Frontal cortex (tissue), 4 donors: ENCODE results near the gene EML4. TPM values are rescaled to one million over a fixed set of nuclear protein-coding genes. Genes with fewer than 3 reads are reported as not detected.
"Not testable (repeated sequence)": the region's sequence is repeated elsewhere in the genome, so short reads cannot be mapped to it uniquely, and the experiment has no call there.

Experiments used
- DNase-seq, 2 donors: peaks; one replicate each; pipeline ENCODE4 v3.0.0; 2012; ENCODE audit warnings: low spot score in 2 of 2
- FAIRE-seq: peaks from 2 replicates; lab custom pipeline; 2012; peaks lifted over from hg19 to GRCh38; lab: Jason Lieb, UNC
- total RNA-seq: library from RNA; depleted of rRNA; stranded (reverse); fragments of >200 nt; gene quantifications from one replicate; pipeline ENCODE4 v1.2.3, GENCODE V29; 2014
- donor health status: control.
- donor health status: control.
- donor health status: control.

EML4 gene
- total RNA-seq, 1 donor from 2014 or later = 33.8 TPM

DNA sequence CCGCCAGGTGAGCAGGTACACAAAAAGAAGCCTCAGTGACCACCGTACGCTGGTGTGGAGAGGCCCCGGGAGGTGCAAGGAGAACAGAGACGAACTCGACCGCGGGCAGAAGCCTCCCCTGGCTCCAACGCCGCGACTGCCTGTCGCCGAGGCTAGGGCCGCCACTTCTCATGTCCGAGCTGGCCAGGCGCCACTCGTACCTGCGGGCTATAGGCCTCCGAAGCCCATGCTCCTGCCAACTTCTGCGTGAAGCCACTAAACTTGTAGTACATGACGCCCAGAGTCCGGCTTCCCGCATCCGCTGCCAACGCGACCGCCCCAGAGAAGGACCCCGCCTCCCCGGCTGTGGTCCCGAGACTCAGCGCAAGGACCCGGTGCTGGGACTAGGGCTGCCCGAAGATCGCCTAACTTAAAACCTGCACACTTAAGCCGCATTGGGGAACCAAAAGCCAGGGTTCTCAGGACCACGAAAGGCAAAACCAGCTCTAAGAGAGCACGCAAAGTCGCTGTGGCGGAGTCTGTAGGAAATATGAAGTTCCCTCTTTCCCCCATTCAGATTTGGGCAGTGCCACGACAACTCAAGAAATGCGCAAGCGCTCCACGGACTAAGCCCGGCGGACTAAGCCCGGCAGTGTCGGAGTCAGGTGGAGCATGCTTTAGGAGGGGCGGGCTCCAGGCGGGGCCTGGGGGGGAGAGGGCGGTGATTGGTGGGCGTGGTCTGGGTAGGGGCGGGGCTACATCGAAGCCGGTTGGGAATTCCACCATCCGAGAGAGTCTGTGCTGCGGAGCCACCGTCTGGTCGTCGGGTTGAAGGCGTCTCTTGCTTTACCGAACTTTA is 192.0 kb downstream of the EML4 start, which contains the start of gene COX7A2L:
TSS of gene COX7A2L (minus strand) at position 328 of the 838 bp plus-strand sequence. CDS start at position 272, 56 bp downstream.
- no peak for FAIRE-seq
- DNase-seq = peak; percentile 82 to 95

DNA sequence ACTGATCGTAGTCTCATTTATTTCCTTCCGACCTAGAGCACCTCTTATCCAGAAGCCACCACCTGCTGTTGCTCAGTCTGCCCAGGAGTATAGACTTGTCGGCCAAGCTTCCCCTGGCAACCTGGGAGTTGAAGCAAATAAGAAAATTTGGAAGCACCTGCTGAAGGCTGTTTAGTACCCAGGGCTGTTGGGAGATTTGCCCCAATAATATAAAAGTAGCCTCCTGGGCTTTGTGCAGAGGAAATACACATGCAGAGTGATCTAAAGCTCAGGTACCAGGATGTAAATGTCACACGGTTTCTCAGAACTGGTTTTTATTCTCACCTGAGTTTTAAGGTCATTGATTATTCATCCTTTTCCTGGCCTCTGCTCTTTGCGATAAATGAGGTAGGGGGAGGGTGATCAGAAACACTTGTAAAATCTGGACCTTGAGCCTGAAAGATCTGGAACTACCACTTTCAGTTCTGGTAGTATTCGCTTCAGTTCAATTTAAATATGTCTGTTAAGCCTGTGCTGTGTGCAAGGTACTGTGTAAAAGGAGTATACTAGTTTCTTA is 192.7 kb downstream of the EML4 start:
- FAIRE-seq (no peak), DNase-seq (no peak)

DNA sequence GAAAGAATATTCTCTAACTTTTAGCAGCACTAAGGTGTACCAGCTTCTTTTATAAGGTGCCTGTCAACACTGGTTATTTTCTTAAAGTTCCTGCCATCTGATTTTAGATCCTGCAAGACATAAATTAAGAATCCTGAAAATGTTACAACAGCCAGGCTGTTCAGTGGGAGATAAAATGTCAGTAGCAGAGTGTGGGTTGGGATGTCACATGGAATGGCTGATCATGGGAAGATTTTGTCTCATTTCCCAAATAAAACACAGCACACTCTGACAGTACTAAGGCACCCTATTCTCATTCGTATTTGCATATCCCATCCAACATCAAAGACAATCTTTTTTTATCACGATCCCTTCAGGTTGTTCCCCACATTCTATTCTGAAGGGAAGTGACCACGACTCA is 194.3 kb downstream of the EML4 start:
- DNase-seq (no peak), FAIRE-seq (no peak)

DNA sequence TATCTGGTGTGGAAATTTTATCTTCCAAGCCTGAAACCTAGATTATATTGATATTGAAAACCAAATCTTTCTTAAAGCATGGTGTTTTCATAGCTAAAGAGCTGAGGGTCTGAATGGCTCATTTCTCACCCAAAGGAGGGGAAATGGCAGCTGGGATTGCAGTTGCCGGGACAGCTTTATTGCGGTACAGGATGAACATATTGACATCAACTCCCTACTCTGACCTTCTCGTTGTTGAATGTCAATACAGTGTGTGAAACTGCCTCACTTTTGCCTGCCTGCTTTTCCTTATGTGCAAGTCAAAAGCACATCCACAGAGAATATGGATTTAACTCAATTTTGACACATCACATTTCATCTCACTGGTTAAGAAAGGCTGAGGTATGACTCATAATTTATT is 195.5 kb downstream of the EML4 start:
- no peak for DNase-seq
- no peak for FAIRE-seq

DNA sequence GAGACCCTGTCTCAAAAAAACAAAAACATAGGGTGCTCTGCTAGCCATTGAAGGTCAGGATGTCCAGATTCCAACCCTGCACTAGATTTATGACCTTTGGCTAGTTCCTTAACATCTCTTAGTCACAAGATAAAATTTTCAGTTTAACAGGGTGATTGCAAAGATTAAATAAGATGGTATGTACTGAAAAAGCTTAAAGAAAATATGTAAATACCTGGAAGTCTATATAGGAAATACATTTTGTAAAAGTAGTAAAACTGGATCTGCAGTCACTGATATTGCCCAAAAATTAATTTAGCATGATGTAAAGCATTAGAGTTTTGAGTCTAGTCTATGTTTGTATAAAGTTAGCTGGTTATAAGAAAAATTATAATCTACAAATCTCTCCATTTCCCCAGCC is 197.3 kb downstream of the EML4 start:
- FAIRE-seq (no peak), DNase-seq (no peak)

DNA sequence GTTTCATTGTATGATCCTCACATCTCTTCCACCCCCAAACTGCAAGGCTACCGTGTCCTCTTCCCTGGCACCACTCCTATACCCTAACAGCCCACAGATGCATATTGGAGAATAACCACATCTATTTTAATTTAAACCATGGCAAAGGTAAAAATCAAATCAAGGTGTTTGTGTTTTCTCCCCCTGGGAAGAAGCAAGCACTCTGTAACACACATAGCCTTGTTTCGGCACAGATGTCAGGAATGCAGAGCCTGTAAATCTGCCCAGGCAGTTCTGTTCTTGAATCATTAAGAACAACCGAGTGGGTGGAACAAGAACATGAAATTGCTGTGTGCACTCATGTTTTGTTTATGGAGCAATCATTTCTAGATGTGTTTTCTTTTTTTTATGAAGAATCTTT is 198.7 kb downstream of the EML4 start:
- FAIRE-seq (no peak), DNase-seq (no peak)

DNA sequence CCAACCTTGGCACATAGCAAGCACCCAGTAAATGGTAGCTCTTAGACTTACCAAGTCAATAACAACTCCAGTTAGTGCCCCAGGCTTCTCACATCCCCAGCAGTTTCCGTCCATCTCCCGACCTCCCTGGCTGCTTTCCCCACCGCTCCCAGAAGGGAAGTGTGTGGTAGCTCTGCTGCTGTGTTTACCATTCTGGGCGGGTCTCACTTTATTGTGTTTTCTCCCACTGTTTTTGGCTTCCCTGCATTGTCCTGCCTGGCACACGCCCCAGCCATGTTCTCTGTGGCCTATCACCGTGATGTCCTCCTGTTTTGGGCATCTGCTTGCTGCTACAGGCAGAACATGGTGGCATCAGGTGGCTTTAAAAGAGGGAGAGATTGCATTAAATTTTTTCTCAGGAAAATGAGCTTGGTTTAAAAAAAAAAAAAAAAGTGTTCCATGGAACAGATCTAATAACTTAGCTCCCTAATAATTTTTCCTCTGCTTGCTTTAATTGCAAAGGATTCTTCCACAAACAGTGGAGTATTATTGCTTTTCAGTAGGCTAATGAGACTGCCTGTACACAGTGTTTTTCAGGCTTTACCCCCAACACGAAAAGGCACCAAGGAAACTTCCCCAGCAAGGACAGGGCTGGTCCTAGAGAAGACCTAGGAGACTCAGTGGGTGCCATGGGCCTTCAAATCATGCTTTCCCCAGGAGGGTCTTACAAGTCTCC is 199.8 kb downstream of the EML4 start:
- FAIRE-seq = no peak
- DNase-seq = no peak

DNA sequence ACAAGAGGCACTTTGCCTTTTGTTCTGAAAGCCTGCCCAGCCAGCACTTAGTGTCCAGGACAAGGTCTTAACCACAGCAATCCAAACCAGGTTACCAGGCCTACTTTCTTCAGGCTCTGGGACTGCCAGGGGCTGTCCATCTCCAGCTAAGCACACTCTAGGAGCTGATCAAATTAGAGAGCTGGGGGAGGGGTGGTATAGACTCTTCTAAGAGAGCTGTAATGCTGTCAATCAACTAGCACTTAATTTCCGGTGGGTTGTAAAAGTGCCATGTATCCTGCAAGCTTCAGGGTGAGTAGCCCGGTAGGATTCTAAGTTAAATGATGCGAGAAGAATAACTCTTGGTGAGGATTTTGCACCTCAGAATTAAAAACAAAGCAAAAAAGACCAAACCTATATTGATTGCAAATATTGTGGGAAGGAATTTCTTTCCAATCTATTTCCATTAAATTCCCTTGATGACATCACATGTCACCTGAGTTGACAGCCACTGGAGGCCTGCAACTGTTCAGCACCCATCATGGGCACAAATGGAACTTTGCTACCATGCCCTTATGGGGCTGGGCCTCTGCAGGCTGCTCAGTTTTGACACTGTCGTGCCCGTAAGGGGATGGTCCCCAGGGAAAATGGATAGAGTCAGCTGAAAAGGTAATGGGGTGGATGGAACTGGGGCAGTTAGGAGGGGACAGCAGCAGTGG is 200.5 kb downstream of the EML4 start:
- FAIRE-seq (no peak), DNase-seq (no peak)

DNA sequence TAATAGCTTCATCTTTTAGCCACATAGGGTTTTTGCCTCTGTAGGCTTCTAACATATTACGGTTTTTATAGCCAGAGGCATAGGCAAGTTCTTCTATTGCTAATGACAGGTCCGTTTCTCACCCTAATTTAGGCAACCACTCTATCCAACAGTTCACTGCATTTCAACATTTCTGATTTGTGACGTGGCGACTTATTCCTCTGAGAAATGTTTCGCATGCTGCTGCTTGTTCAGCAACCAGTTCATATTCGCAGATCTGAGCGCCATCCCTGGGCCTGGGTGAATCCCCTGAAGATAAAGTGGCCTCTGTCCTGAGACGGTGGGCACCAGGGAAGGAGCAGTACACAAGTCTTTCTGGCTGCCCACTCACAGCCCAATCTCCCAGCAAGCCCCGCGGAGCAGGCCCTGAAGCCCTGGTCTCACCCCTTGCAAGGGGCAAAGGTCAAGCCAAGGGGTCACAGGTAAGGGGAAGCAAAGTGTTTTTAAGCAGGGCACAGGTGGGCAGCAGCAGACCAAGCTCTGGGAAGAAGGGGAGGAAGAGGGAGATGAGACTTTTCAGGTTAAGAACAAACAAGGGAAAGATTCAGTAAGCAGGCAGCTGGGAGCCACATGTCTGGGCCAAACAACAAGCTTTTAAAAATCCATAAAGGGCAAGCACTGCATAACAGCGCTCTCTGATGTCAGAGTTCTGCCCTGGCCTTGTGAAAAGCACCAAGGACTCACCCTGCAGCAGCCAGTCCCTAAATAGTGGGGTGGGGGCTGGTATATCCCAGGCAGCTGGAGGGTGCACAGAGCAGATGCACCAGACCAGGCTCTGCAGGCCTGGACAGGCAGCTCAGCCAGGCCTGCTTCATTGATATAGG is 202.7 kb downstream of the EML4 start:
- DNase-seq = no peak
- no peak for FAIRE-seq

DNA sequence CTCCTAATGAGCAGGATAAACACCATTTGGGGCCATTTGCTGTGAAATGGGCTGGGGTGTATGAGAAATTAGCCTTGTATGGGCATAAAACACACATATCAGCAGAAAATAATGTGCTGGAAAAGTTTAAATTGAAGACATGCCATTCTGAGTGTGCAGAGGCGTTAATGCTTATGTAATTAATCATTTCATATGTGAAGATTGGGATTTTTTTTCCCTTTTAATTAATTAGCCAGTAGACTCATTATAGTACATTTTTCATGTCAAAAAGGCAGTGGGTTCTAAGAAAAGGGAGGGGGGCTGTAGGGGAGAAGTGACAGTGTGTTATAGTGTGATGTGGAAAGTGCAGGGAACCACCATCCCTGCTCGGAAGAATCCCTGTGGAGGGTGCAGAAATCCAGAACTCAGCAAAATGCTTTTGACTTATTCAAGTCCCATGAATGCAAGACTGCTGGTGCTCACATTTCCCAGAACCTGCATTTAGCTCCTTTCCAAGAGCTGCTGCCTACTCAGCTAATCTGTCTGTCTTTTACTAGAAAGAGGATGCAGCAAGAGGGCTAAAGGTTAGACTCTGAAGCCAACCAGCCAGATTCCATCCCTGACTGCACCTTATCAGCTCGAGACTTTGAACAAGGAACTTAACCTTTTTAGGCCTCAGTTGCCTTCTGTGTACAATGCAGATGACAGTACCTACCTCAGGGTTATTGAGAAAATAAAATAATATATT is 203.5 kb downstream of the EML4 start:
- FAIRE-seq (no peak), DNase-seq (no peak)

DNA sequence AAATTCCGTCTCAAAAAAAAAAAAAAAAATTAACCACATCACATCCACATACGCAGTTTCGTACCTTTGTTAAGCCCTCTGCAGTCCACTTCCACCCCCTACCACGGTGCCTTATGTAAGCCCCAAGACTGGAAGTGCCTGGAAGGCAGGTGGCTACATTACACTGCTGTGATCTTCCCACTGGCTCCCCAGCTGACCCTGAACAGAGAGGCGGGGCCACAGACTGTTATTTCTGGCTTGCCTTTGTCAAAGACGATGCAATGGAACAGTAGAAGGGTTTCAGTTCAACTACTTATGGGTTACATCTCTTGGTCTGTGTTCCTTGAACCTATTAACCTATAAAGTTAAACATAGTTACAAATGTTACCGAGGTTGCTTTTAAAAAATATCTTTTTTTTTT is 207.6 kb downstream of the EML4 start:
- FAIRE-seq (no peak), DNase-seq (no peak)

DNA sequence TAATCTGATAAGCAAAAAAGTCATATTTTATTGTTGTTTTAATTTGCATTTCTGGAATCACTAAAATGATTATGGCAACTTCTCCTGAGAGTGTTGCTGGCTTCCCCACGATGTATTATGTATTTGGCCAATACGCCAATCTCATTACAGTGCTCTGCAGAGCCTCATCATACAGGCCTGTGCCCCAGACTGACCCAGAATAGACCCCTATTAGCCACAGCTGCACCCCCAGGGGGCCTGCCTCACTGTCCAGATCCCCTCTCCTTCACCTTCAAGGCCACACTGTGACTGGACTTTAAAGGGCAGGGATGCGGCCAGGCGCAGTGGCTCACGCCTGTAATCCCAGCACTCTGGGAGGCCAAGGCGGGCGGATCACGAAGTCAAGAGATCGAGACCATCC is 209.3 kb downstream of the EML4 start:
- FAIRE-seq (no peak), DNase-seq (no peak)

DNA sequence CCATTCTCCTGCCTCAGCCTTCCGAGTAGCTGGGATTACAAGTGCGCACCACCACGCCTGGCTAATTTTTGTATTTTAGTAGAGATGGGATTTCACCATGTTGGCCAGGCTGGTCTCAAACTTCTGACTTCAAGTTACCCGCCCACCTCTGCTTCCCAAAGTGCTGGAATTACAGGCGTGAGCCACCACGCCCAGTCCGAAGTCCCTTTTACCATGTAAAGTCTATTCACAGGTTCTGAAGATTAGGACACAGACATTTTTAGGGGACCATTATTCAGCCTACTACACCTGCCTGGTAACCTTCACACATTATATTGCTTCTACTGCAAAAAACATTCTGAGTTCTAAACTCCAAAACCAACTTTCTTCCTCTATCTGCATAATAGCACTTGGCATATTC is 210.9 kb downstream of the EML4 start:
- DNase-seq, FAIRE-seq: not testable (repeated sequence)

DNA sequence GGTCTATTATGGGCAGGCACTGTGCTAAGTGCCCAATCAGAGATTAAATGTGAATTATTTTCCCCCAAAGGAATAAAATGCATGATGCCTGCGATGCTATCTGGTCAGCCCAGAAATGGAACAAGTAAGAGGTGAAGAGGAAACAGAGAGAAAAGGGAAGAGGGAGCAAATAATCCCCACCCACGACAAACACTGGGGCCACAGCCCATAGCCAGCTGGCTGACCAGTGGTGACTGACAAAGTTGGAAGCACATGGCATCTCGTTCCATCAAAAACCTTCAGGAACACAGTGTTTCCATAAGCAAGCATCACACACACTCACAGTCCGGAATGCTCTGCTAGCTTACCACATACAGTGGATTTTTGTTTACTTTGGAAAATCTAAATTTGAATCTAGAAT is 213.0 kb downstream of the EML4 start:
- FAIRE-seq = no peak
- no peak for DNase-seq

Other genes with a start within 250 kb of the EML4 start
- 19.6 TPM for gene PKDCC, start 121.3 kb upstream of the EML4 start, total RNA-seq
- 198 TPM for gene COX7A2L, start 191.9 kb downstream of the EML4 start, total RNA-seq